Activated CD4-positive, alpha-beta memory T cell treated with anti-CD3 and anti-CD28 coated beads for 36 hours (primary cell): ENCODE results near the gene MUC2. TPM values are rescaled to one million over a fixed set of nuclear protein-coding genes. Genes with fewer than 3 reads are reported as not detected.
"Not testable (repeated sequence)": the region's sequence is repeated elsewhere in the genome, so short reads cannot be mapped to it uniquely, and the experiment has no call there.

ENCODE experiments used
- CTCF ChIA-PET: fragments of 350-600 bp; sonication (Branson Sonifier 250); formaldehyde crosslinking; loops from one replicate; lab custom pipeline; 2021; ENCODE audit warnings: antibody characterized with exemption, inconsistent platforms; lab: Charles Lee
- POLR2A ChIA-PET: fragments of 350-600 bp; sonication (Branson Sonifier 250); formaldehyde crosslinking; loops from one replicate; lab custom pipeline; 2021; ENCODE audit warnings: antibody characterized with exemption; lab: Charles Lee
- DNase-seq: peaks from one replicate; pipeline ENCODE4 v3.0.0-alpha.2; 2020
- H3K27ac Mint-ChIP-seq: one replicate; pipeline ENCODE4 v1.8.0; 2021; ENCODE audit warnings: mixed read lengths
- H3K27me3 Mint-ChIP-seq: one replicate; pipeline ENCODE4 v1.8.0; 2021; ENCODE audit warnings: mixed read lengths
- H3K36me3 Mint-ChIP-seq: one replicate; pipeline ENCODE4 v1.8.0; 2021; ENCODE audit warnings: mixed read lengths
- H3K4me1 Mint-ChIP-seq: one replicate; pipeline ENCODE4 v1.8.0; 2021; ENCODE audit warnings: low read depth, mixed read lengths
- H3K4me3 Mint-ChIP-seq: one replicate; pipeline ENCODE4 v1.8.0; 2021; ENCODE audit warnings: mild to moderate bottlenecking, mixed read lengths
- H3K9me3 Mint-ChIP-seq: one replicate; pipeline ENCODE4 v1.8.0; 2021; ENCODE audit warnings: mixed read lengths
- intact Hi-C: fragments of 100-400 bp; cut with micrococcal nuclease; formaldehyde crosslinking; loops from one replicate; pipeline ENCODE4 v1.15.1; 2023
- total RNA-seq, 2 experiments: library from RNA; stranded (reverse); gene quantifications; one replicate each; pipeline ENCODE4 v1.2.3, GENCODE V29; 2021

Gene MUC2
- total RNA-seq, 2 experiments from 2014 or later: not detected

- Mint-ChIP-seq H3K4me1 (peaks cover 3% of the 10 kb centered on the region), H3K4me3 (no peak overlapping the region), H3K9me3 (no peaks in the 10 kb centered on the region), H3K36me3 (no peaks in the 10 kb centered on the region), H3K27me3 (no peaks in the 10 kb centered on the region), H3K27ac (no peak overlapping the region)
- CTCF ChIA-PET: no interaction called here
- POLR2A ChIA-PET: no interaction called here
- intact Hi-C loops: no loop called here
- no peak for DNase-seq
Observed at GRCh38 chr11:1112351-1113191, 37.9 kb downstream of the MUC2 start.

- Mint-ChIP-seq H3K27me3 (no peaks in the 10 kb centered on the region), H3K4me3 (no peak overlapping the region), H3K9me3 (no peaks in the 10 kb centered on the region), H3K4me1 (peaks cover 3% of the 10 kb centered on the region), H3K27ac (no peak overlapping the region), H3K36me3 (no peaks in the 10 kb centered on the region)
- POLR2A ChIA-PET: no interaction called here
- intact Hi-C loops: no loop called here
- DNase-seq: no peak
- CTCF ChIA-PET: interaction anchor here (0.9 kb wide), 1 partner anchor 461 kb away, joined by 3 read pairs; no protein-coding TSS in a partner anchor
Observed at GRCh38 chr11:1113405-1114201, 38.9 kb downstream of the MUC2 start.

DNA sequence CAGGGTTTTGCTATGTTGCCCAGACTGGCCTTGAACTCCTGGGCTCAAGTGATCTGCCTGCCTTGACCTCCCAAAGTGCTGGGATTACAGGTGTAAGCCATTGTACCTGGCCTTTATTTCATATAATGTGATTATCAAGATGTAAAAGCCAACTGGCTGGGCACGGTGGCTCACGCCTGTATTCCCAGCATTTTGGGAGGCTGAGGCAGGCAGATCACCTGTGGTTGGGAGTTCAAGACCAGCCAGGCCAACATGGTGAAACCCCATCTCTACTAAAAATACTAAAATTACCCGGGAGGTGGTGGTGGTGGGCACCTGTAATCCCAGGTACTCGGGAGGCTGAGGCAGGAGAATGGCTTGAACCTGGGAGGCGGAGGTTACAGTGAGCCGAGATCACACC lies 40.6 kb downstream of the MUC2 start:
- intact Hi-C loops, H3K4me3 Mint-ChIP-seq, H3K4me1 Mint-ChIP-seq, H3K36me3 Mint-ChIP-seq, POLR2A ChIA-PET, H3K9me3 Mint-ChIP-seq, DNase-seq, H3K27ac Mint-ChIP-seq, H3K27me3 Mint-ChIP-seq, CTCF ChIA-PET: not testable (repeated sequence)

- Mint-ChIP-seq H3K4me1 (peaks cover 3% of the 10 kb centered on the region), H3K27me3 (no peaks in the 10 kb centered on the region)
- CTCF ChIA-PET: no interaction called here
Observed at GRCh38 chr11:1116104-1116503, 41.4 kb downstream of the MUC2 start.

DNA sequence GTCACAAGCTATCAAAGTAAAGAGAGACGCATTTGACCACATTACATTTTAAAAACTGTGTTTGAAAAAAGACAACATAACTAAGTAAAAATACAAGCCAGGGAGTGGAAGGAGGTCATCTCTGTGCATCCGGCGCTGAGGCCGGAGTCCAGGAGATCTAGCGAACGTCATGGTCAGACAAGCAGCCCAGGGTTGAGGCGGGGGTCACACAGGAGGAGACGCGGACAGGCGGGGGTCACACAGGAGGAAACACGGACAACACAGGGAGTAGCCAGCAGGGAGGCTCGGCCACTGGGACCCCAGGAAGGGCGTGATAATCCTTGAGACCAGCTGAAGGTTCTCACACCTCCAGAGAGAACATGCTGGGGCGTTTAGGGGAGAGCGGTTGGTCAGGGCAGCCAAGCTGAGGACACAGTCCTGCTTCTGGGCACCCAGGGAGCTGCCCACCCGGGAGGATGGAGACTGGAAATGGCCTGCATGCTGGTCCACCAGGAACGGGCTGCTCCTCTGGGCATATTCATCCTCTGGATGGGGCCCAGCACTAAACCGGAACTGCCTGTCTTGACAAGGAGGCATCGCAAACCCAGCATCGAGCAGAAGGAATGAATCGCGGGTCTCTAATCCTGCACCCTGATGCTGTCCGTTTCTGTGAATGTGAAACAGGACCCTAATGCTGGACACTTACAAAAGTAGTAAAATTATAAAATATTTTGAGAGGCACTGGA lies 42.2 kb downstream of the MUC2 start:
- CTCF ChIA-PET: no interaction called here
- Mint-ChIP-seq H3K4me3 (no peak overlapping the region), H3K27ac (no peak overlapping the region), H3K27me3 (no peaks in the 10 kb centered on the region), H3K9me3 (no peaks in the 10 kb centered on the region), H3K4me1 (peaks cover 3% of the 10 kb centered on the region), H3K36me3 (no peaks in the 10 kb centered on the region)
- no peak for DNase-seq
- POLR2A ChIA-PET: no interaction called here
- intact Hi-C loops: no loop called here

More at GRCh38 chr11:1116104-1116503, 41.4 kb downstream of the MUC2 start:
- POLR2A ChIA-PET: no interaction called here
- Mint-ChIP-seq H3K27ac (no peak overlapping the region), H3K4me3 (no peak overlapping the region), H3K9me3 (no peaks in the 10 kb centered on the region), H3K36me3 (no peaks in the 10 kb centered on the region)
- intact Hi-C loops: no loop called here
- no peak for DNase-seq

DNA sequence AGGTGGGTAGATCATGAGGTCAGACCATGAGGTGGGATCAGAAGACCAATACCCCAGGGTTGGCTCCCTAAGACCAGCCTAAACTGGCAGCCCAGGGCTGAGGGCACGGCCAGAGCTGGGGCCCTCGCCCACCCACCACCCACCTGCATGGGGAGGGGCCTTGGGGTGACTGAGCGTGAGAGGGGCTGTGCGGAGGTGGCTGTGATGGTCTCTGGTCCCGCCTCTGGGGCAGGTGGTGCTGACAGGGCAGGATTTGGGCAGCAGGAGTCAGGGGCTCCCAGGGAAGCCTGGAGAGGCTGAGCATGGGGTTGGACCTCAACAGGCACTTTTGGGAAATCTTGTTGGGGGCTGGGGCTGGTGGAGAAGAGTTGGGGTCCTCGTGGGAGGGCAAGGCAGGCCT lies 43.3 kb downstream of the MUC2 start:
- Mint-ChIP-seq H3K27me3 (no peaks in the 10 kb centered on the region), H3K9me3 (no peaks in the 10 kb centered on the region), H3K27ac (no peak overlapping the region), H3K4me1 (peaks cover 3% of the 10 kb centered on the region), H3K4me3 (no peak overlapping the region), H3K36me3 (no peaks in the 10 kb centered on the region)
- no peak for DNase-seq
- ChIA-PET POLR2A (no interaction called here), CTCF (no interaction called here)
- intact Hi-C loops: no loop called here

DNA sequence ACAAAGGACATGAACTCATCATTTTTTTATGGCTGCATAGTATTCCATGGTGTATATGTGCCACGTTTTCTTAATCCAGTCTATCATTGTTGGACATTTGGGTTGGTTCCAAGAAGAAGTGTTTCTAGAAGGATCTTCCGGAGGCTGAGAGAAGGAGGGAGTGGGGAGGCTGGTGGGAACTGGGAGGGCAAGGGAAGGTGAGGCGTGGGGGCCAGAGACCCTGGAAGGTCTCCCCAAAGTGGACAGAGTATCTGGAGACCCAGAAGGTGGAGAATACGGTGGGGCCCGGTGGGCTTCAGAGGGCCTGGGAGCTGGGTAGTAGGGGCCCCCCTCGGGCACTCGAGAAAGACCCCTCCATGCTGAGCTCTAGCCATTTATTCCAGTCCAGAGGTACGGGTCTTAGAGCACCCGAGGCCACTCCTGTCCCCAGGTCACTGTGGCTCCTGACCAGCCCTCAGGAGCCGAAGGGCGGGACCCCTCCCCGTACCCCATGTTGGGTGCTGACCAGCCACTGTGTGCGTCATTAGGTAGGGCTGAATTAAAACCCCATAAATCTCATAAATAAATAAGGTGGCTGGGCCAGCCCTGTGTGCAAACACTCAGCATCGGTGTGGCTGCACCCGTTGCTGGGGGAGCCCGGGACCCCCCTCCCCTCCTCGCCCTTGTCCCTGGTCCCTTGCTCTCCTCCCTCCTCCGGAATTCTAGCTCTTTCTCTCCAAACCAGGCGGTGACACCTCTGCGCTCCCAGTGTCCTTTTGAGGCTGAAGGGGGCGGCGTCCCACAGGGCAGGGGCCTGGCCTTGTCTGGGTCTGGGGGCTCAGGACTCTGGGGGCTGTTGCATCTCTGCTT lies 44.3 kb downstream of the MUC2 start:
- H3K27me3 Mint-ChIP-seq: no peaks in the 10 kb centered on the region
- H3K27ac Mint-ChIP-seq: no peak overlapping the region
- CTCF ChIA-PET: no interaction called here
- H3K9me3 Mint-ChIP-seq: no peaks in the 10 kb centered on the region
- DNase-seq: peak; percentile 2
- no peaks in the 10 kb centered on the region for H3K36me3 Mint-ChIP-seq
- H3K4me1 Mint-ChIP-seq: peaks cover 3% of the 10 kb centered on the region
- H3K4me3 Mint-ChIP-seq: no peak overlapping the region
- intact Hi-C loops: no loop called here
- POLR2A ChIA-PET: no interaction called here

DNA sequence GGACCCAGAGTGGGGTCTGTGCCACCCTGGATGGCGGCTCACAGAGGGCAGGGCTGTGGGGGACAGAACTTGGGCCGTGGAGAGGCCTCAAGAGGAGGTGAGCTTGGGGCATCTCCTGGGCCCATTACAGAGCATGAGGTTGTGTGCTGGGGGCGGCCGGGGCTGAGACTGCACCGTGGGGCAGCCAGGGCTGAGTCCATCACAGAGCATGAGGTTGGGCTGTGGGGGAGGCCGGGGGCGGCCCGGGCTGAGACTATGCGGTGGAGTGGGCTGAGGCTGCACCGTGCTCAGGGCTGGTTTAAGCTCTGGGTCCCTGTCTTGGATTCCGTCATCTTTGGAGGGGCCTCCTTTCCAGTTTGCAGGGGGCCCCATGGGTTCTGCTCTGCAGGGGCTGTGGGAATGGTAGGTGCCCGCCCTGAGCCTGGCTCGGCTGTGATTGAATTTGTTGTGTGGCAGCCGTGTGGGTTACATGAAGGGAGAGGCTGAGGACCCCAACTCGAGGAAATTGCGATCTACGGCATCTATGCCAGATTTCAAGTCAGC lies 45.0 kb downstream of the MUC2 start:
- Mint-ChIP-seq H3K4me3 (no peak overlapping the region), H3K27me3 (peaks cover 2% of the 10 kb centered on the region), H3K4me1 (peaks cover under 1% of the 10 kb centered on the region), H3K27ac (no peak overlapping the region), H3K36me3 (no peaks in the 10 kb centered on the region), H3K9me3 (no peaks in the 10 kb centered on the region)
- ChIA-PET POLR2A (no interaction called here), CTCF (no interaction called here)
- intact Hi-C loops: no loop called here
- peak; percentile 7 for DNase-seq

DNA sequence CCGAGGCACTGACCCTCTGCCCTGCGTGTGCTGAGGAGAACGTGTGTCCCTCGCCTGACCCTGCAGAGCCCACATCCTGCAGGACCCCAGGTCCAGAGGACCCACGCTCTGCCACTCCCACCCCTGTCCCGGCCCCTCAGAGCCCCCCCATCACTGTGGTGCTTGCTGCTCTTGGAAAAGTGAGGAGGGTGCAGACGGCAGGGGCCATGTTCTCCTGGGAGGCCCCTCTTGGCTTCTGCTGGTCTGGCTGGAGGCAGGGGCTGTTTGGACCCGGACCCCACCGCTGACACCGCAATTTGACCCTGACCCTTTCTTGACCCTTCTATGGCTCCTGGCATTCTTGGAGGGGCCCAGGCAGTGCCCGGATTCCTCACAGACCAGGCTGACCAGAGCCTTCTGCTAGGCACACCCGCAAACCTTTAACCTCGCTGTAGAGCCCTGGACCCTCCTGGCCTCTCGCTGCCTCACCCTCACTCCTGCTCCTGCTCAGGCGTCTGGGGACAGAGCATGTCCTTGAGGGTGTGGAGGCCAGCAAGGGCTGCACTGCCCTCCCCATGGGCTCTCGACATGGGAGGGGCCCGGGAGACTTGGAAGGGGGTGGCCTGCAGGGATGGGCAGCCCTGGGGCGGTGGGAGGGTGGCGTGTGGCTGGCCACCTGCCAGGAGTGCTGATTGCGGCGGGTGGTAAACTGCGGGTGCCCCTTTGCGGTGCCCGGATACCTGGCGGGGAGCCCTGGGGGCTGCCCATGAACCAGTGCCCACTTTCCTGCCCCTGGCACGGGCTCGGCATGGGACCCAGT lies 46.1 kb downstream of the MUC2 start:
- H3K27ac Mint-ChIP-seq: no peak overlapping the region
- H3K9me3 Mint-ChIP-seq: no peaks in the 10 kb centered on the region
- intact Hi-C loops: no loop called here
- no peak overlapping the region for H3K4me3 Mint-ChIP-seq
- H3K4me1 Mint-ChIP-seq: no peaks in the 10 kb centered on the region
- POLR2A ChIA-PET: no interaction called here
- DNase-seq: peak; percentile 3
- H3K36me3 Mint-ChIP-seq: no peaks in the 10 kb centered on the region
- CTCF ChIA-PET: no interaction called here
- peaks cover 2% of the 10 kb centered on the region for H3K27me3 Mint-ChIP-seq

GRCh38 chr11:1121331-1121812 lies 46.7 kb downstream of the MUC2 start:
- no peaks in the 10 kb centered on the region for H3K9me3 Mint-ChIP-seq
- no peak overlapping the region for H3K27ac Mint-ChIP-seq
- DNase-seq: peak; percentile 4
- peaks cover 2% of the 10 kb centered on the region for H3K27me3 Mint-ChIP-seq
- CTCF ChIA-PET: no interaction called here
- H3K4me3 Mint-ChIP-seq: no peak overlapping the region
- POLR2A ChIA-PET: no interaction called here
- no peaks in the 10 kb centered on the region for H3K36me3 Mint-ChIP-seq
- no peaks in the 10 kb centered on the region for H3K4me1 Mint-ChIP-seq
- intact Hi-C loops: no loop called here
